Kidney (tissue), 14 donors: Measurements from ENCODE around the gene DENND1B. TPM values are rescaled to one million over a fixed set of nuclear protein-coding genes. Genes with fewer than 3 reads are reported as not detected.

Source experiments
- DNase-seq, 5 donors: peaks; one replicate each; pipeline ENCODE4 v3.0.0-alpha.2; 2013 to 2020
- FAIRE-seq: peaks from 2 replicates; lab custom pipeline; 2012; peaks lifted over from hg19 to GRCh38; lab: Jason Lieb, UNC
- H3K27ac ChIP-seq, 2 donors: one replicate each; pipeline ENCODE4 v1.7.0; 2013; ENCODE audit warnings: low read depth in 2 of 2, low read length in 2 of 2, inconsistent platforms in 1 of 2
- H3K27me3 ChIP-seq: one replicate; pipeline ENCODE4 v1.7.1; 2013; ENCODE audit warnings: low read length, inconsistent platforms; ENCODE audit not compliant: control insufficient read depth, insufficient read depth
- H3K36me3 ChIP-seq, 3 donors: one replicate each; pipeline versions ENCODE4 v1.7.0 to v1.7.1; 2013; ENCODE audit warnings: low read length in 3 of 3, control low read depth in 1 of 3, inconsistent platforms in 1 of 3; ENCODE audit not compliant: insufficient read depth in 3 of 3, control insufficient read depth in 2 of 3
- H3K4me1 ChIP-seq, 3 donors: one replicate each; pipeline versions ENCODE4 v1.7.0 to v1.7.1; 2013; ENCODE audit warnings: low read length in 3 of 3, inconsistent platforms in 1 of 3, low read depth in 1 of 3; ENCODE audit not compliant: control insufficient read depth in 2 of 3, insufficient read depth in 2 of 3
- H3K4me3 ChIP-seq, 3 donors: one replicate each; pipeline versions ENCODE4 v1.7.0 to v1.8.1; 2013; ENCODE audit warnings: low read length in 3 of 3, control low read depth in 1 of 3, inconsistent platforms in 1 of 3
- H3K9ac ChIP-seq, 3 donors: one replicate each; pipeline versions ENCODE4 v1.7.0 to v1.7.1; 2013; ENCODE audit warnings: low read length in 3 of 3, control low read depth in 1 of 3, inconsistent platforms in 1 of 3
- H3K9me3 ChIP-seq, 3 donors: one replicate each; pipeline versions ENCODE4 v1.7.0 to v1.7.1; 2013; ENCODE audit warnings: low read length in 3 of 3, control low read depth in 1 of 3, inconsistent platforms in 1 of 3; ENCODE audit not compliant: control insufficient read depth in 2 of 3, insufficient read depth in 1 of 3
- intact Hi-C: fragments of 100-400 bp; cut with DNase I; formaldehyde crosslinking; loops from one replicate; pipeline ENCODE4 v1.11.1; 2022
- polyA plus RNA-seq: library from polyadenylated mRNA; stranded (reverse); fragments of 350-450 nt; fragmentation: Illumina TruSeq; extraction: RNeasy Lipid Tissue Mini Kit (QIAGEN cat#74804); gene quantifications from one replicate; pipeline ENCODE4 v1.2.3, GENCODE V29; 2014; ENCODE audit warnings: low read depth, low replicate concordance; ENCODE audit not compliant: insufficient read depth
- total RNA-seq: library from RNA; stranded (reverse); fragmentation: NEBNext Ultra II Directional; extraction: Animal tissue kit (Norgen Biotek cat#: 25700); gene quantifications from one replicate; pipeline ENCODE4 v1.2.1, GENCODE V29; 2021
- TF ChIP-seq, protein P1 (sequence below): IDR thresholded peaks from 3 replicates; pipeline ENCODE4 v1.5.1; 2012; ENCODE audit warnings: mild to moderate bottlenecking, moderate library complexity, borderline replicate concordance; ENCODE audit not compliant: insufficient read depth; ENCODE audit errors: extremely low read depth
- donor health status: control.
- donor health status: control.
- donor health status: control.
- donor health status: control.
- donor health status: control.
- donor health status: DM: yes; HTN: yes; CAD: no.
- donor health status: Normal renal cell carcinoma (clear cell type).

DENND1B gene
- total and polyA plus RNA-seq, 2 donors from 2014 or later = 3.1 to 20.6 TPM

DNA sequence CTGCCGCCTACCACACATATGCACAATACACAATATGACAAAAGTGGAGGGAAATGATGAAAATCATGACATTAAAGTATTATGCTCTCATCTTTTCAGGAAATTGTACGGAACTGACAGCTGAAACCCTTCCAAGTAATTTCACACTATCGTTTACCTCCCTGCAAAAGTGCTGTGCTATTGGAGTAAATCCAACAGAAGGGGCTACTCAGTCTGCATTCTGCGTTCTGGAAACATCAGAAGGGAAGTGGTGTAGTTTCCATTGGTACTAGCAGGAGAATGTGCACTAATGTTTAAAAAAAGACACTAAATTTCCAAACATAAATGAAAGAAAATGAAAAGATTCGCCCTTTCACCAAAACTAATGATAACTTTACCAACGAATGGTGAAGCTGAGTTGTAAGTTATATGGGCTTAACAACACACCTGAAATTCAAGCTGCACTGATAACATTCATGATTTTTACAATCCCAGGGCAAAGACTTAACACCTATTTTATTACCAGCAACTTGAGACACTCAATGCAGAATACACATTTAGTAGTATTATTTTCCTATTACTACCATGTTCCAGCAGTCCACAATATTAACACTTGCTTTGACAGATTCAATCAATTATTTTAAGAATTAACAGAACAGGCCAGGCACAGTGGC lies 3.2 kb downstream of the DENND1B start:
- FAIRE-seq = no peak
- no peaks in the 10 kb centered on the region for H3K27me3 ChIP-seq
- no peak for DNase-seq
- H3K4me1 ChIP-seq = peaks cover 0 to 12% (median 8%) of the 10 kb centered on the region in 3 donors
- no peaks in the 10 kb centered on the region for H3K36me3 ChIP-seq
- TF ChIP-seq, protein P1, sequence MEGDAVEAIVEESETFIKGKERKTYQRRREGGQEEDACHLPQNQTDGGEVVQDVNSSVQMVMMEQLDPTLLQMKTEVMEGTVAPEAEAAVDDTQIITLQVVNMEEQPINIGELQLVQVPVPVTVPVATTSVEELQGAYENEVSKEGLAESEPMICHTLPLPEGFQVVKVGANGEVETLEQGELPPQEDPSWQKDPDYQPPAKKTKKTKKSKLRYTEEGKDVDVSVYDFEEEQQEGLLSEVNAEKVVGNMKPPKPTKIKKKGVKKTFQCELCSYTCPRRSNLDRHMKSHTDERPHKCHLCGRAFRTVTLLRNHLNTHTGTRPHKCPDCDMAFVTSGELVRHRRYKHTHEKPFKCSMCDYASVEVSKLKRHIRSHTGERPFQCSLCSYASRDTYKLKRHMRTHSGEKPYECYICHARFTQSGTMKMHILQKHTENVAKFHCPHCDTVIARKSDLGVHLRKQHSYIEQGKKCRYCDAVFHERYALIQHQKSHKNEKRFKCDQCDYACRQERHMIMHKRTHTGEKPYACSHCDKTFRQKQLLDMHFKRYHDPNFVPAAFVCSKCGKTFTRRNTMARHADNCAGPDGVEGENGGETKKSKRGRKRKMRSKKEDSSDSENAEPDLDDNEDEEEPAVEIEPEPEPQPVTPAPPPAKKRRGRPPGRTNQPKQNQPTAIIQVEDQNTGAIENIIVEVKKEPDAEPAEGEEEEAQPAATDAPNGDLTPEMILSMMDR = no peak
- no peaks in the 10 kb centered on the region for H3K9me3 ChIP-seq
- intact Hi-C loops = no loop called here
- no peak overlapping the region for H3K9ac ChIP-seq
- H3K4me3 ChIP-seq = no peak overlapping the region
- no peak overlapping the region for H3K27ac ChIP-seq

- H3K9me3 ChIP-seq = no peaks in the 10 kb centered on the region
- TF ChIP-seq, protein P1 = no peak
- no peak overlapping the region for H3K9ac ChIP-seq
- intact Hi-C loops = no loop called here
- no peaks in the 10 kb centered on the region for H3K36me3 ChIP-seq
- H3K27ac ChIP-seq = no peak overlapping the region
- peaks cover 0 to 12% (median 8%) of the 10 kb centered on the region in 3 donors for H3K4me1 ChIP-seq
- no peak overlapping the region for H3K4me3 ChIP-seq
- no peak for FAIRE-seq
- no peaks in the 10 kb centered on the region for H3K27me3 ChIP-seq
- DNase-seq = no peak
Measured at GRCh38 chr1:197771386-197771785, 3.9 kb downstream of the DENND1B start.

GRCh38 chr1:197770243-197770642 lies 5.0 kb downstream of the DENND1B start:
- Histone ChIP-seq H3K36me3 (no peaks in the 10 kb centered on the region), H3K27me3 (no peaks in the 10 kb centered on the region), H3K9me3 (no peaks in the 10 kb centered on the region), H3K4me3 (no peak overlapping the region), H3K4me1 (peaks cover 0 to 8% (median 5%) of the 10 kb centered on the region in 3 donors), H3K27ac (no peak overlapping the region), H3K9ac (no peak overlapping the region)
- intact Hi-C loops = no loop called here
- DNase-seq (peak in 1 of 5 donors; percentile 10), FAIRE-seq (no peak)
- TF ChIP-seq, protein P1 = no peak
